WTC11 (cell line): Measurements from ENCODE around the gene FAM118B. TPM values are rescaled to one million over a fixed set of nuclear protein-coding genes. Genes with fewer than 3 reads are reported as not detected.

Experiments used
- ATAC-seq: fragments of 200-7000 bp; cut with Tn5 transposase; 2 replicates; pipeline ENCODE4 v1.10.0; 2021; ENCODE audit warnings: mild to moderate bottlenecking, moderate library complexity
- CTCF ChIA-PET: fragments of 300-600 bp; sonication (Branson Sonifier 250); formaldehyde crosslinking; loops from one replicate; lab custom pipeline; 2021; ENCODE audit warnings: antibody characterized with exemption; lab: Charles Lee
- POLR2A ChIA-PET: fragments of 350-600 bp; sonication (Branson Sonifier 250); formaldehyde crosslinking; loops from one replicate; lab custom pipeline; 2021; ENCODE audit warnings: antibody characterized with exemption; lab: Charles Lee
- DNase-seq: peaks from one replicate; pipeline ENCODE4 v3.0.0; 2021; ENCODE audit warnings: low spot score
- H3K27ac Mint-ChIP-seq: 2 replicates; pipeline ENCODE4 v1.8.0; 2021; ENCODE audit warnings: mixed read lengths
- H3K27me3 Mint-ChIP-seq: 2 replicates; pipeline ENCODE4 v1.8.0; 2021; ENCODE audit warnings: low read depth, mild to moderate bottlenecking, moderate library complexity, mixed read lengths
- H3K36me3 Mint-ChIP-seq: 2 replicates; pipeline ENCODE4 v1.8.0; 2021; ENCODE audit warnings: mixed read lengths
- H3K4me1 Mint-ChIP-seq: 2 replicates; pipeline ENCODE4 v1.8.0; 2022; ENCODE audit warnings: mixed read lengths
- H3K4me3 Mint-ChIP-seq: 2 replicates; pipeline ENCODE4 v1.8.0; 2021; ENCODE audit warnings: mild to moderate bottlenecking, moderate library complexity, mixed read lengths
- H3K9me3 Mint-ChIP-seq: 2 replicates; pipeline ENCODE4 v1.8.0; 2021; ENCODE audit warnings: mixed read lengths
- ATF3 ChIP-seq: sonication (generic); formaldehyde crosslinking; conservative IDR thresholded peaks from 2 replicates; pipeline ENCODE4 v1.8.1; 2022; ENCODE audit warnings: mild to moderate bottlenecking, missing genetic modification reagents
- E2F4 ChIP-seq: sonication (generic); formaldehyde crosslinking; IDR thresholded peaks from 2 replicates; pipeline ENCODE4 v1.8.1; 2022; ENCODE audit warnings: low read depth, mild to moderate bottlenecking, moderate library complexity, missing genetic modification reagents, borderline replicate concordance
- E2F5 ChIP-seq: sonication (generic); formaldehyde crosslinking; IDR thresholded peaks from 2 replicates; pipeline ENCODE4 v1.8.1; 2022; ENCODE audit warnings: mild to moderate bottlenecking, moderate library complexity, missing genetic modification reagents
- ERG ChIP-seq: fragments of 250-450 bp; sonication (Bioruptor Pico); IDR thresholded peaks from 2 replicates; pipeline ENCODE4 v1.8.0; 2021; ENCODE audit warnings: mild to moderate bottlenecking
- GABPB1 ChIP-seq: sonication (generic); formaldehyde crosslinking; IDR thresholded peaks from 2 replicates; pipeline ENCODE4 v1.8.1; 2023; ENCODE audit warnings: mild to moderate bottlenecking, missing genetic modification reagents
- GRHL2 ChIP-seq: fragments of 250-450 bp; sonication (Bioruptor Pico); IDR thresholded peaks from 2 replicates; pipeline ENCODE4 v1.8.0; 2022; ENCODE audit warnings: mild to moderate bottlenecking, moderate library complexity; ENCODE audit not compliant: insufficient replicate concordance, severe bottlenecking
- GTF2I ChIP-seq: fragments of 250-450 bp; sonication (Bioruptor Pico); conservative IDR thresholded peaks from 2 replicates; pipeline ENCODE4 v1.4.0; 2021; ENCODE audit warnings: mild to moderate bottlenecking
- HMGA2 ChIP-seq: fragments of 250-450 bp; sonication (Bioruptor Pico); IDR thresholded peaks from 2 replicates; pipeline ENCODE4 v1.4.0; 2021; ENCODE audit warnings: mild to moderate bottlenecking, moderate library complexity
- MYBL2 ChIP-seq: sonication (generic); formaldehyde crosslinking; IDR thresholded peaks from 2 replicates; pipeline ENCODE4 v1.8.1; 2023; ENCODE audit warnings: mild to moderate bottlenecking, moderate library complexity, missing genetic modification reagents
- NFATC4 ChIP-seq: fragments of 250-450 bp; sonication (Bioruptor Pico); IDR thresholded peaks from 2 replicates; pipeline ENCODE4 v1.9.0; 2021; ENCODE audit warnings: mild to moderate bottlenecking
- RELA ChIP-seq: sonication (generic); formaldehyde crosslinking; IDR thresholded peaks from 2 replicates; pipeline ENCODE4 v1.8.1; 2022; ENCODE audit warnings: missing genetic modification reagents, mild to moderate bottlenecking, borderline replicate concordance
- SP1 ChIP-seq: sonication (generic); formaldehyde crosslinking; conservative IDR thresholded peaks from 2 replicates; pipeline ENCODE4 v1.8.1; 2022; ENCODE audit warnings: missing genetic modification reagents
- TEAD1 ChIP-seq: sonication (generic); formaldehyde crosslinking; IDR thresholded peaks from 2 replicates; pipeline ENCODE4 v1.8.0; 2022; ENCODE audit warnings: mild to moderate bottlenecking, missing genetic modification reagents
- ZBTB43 ChIP-seq: sonication (generic); formaldehyde crosslinking; IDR thresholded peaks from 2 replicates; pipeline ENCODE4 v1.8.1; 2023; ENCODE audit warnings: mild to moderate bottlenecking, missing genetic modification reagents
- ZNF138 ChIP-seq: sonication (generic); formaldehyde crosslinking; conservative IDR thresholded peaks from 2 replicates; pipeline ENCODE4 v1.8.1; 2022; ENCODE audit warnings: mild to moderate bottlenecking, moderate library complexity, missing genetic modification reagents
- ZNF281 ChIP-seq: sonication (generic); formaldehyde crosslinking; IDR thresholded peaks from 2 replicates; pipeline ENCODE4 v1.8.0; 2023; ENCODE audit warnings: mild to moderate bottlenecking, missing genetic modification reagents
- ZNF425 ChIP-seq: fragments of 250-450 bp; sonication (Bioruptor Pico); conservative IDR thresholded peaks from 2 replicates; pipeline ENCODE4 v1.9.0; 2021; ENCODE audit warnings: mild to moderate bottlenecking
- ZNF512 ChIP-seq: sonication (generic); formaldehyde crosslinking; IDR thresholded peaks from 2 replicates; pipeline ENCODE4 v1.8.1; 2022; ENCODE audit warnings: missing genetic modification reagents, borderline replicate concordance
- total RNA-seq: library from RNA; stranded (reverse); gene quantifications from 3 replicates; pipeline ENCODE4 v1.2.3, GENCODE V29; 2021

FAM118B gene
- total RNA-seq, 1 experiment from 2014 or later: 35.3 TPM

GRCh38 chr11:126297004-126297403 lies 85.4 kb downstream of the FAM118B start (continued):
- no peak for TF ChIP-seq ZBTB43
- no peak for TF ChIP-seq RELA (CRISPR knock-in tag)
- no peak for TF ChIP-seq ZNF138 (CRISPR knock-in tag)
- no peak for TF ChIP-seq ZNF281 (CRISPR knock-in tag)
- no peak for TF ChIP-seq ZNF512 (CRISPR knock-in tag)
- TF ChIP-seq HMGA2: no peak
- no peak for TF ChIP-seq GTF2I (CRISPR knock-in tag)

GRCh38 chr11:126303623-126304456 lies 92.3 kb downstream of the FAM118B start, which contains the start of gene DCPS:
Gene DCPS (plus strand): TSS chr11:126304060. CDS start chr11:126304081, 21 bp downstream.
- H3K4me1 Mint-ChIP-seq: peaks cover 23% of the 10 kb centered on the region
- DNase-seq: peak; percentile 91
- peak within 1 kb of the TSS; percentile 91 for H3K4me3 Mint-ChIP-seq
- H3K9me3 Mint-ChIP-seq: no peaks in the 10 kb centered on the region
- H3K36me3 Mint-ChIP-seq: peaks cover 17% of the 10 kb centered on the region
- ChIA-PET POLR2A (no interaction called here), CTCF (interaction anchor here (1.0 to 1.3 kb wide), 4 partner anchors 108 to 182 kb away, joined by 3 to 6 read pairs (median 4); no protein-coding TSS in a partner anchor)
- peak; percentile 97 for ATAC-seq
- H3K27me3 Mint-ChIP-seq: no peaks in the 10 kb centered on the region
- peak within 1 kb of the TSS; percentile 95 for H3K27ac Mint-ChIP-seq
- TF ChIP-seq GABPB1 (CRISPR knock-in tag) (no peak), TEAD1 (CRISPR knock-in tag) (peak; percentile 91), ATF3 (CRISPR knock-in tag) (no peak), RELA (CRISPR knock-in tag) (peak; percentile 91; the same call in 1 of the 2 replicates), ZNF425 (CRISPR knock-in tag) (no peak), ZNF512 (CRISPR knock-in tag) (no peak), E2F5 (CRISPR knock-in tag) (peak; percentile 87; the same call in 1 of the 2 replicates), E2F4 (CRISPR knock-in tag) (no peak), NFATC4 (CRISPR knock-in tag) (no peak), SP1 (CRISPR knock-in tag) (peak; percentile 94; the same call in 1 of the 2 replicates), ERG (CRISPR knock-in tag) (0 out of 2 replicates have a peak, but pooled peaks have one; percentile 53), MYBL2 (peak; percentile 88), GRHL2 (CRISPR knock-in tag) (no peak)
